Stimulated activated CD4-positive, alpha-beta T cell treated with anti-CD3 and anti-CD28 coated beads, Interleukin-4, amount 100 ng/mL, for 48 hours (primary cell): ENCODE data around the gene EIF2B4.
"Not testable (repeated sequence)": the region's sequence is repeated elsewhere in the genome, so short reads cannot be mapped to it uniquely, and the experiment has no call there.

Experiments used
- DNase-seq, 2 donors: peaks; one replicate each; pipeline ENCODE4 v3.0.0-alpha.2; 2020; ENCODE audit warnings: low read depth in 2 of 2

The EIF2B4 gene

GRCh38 chr2:27378096-27378808 lies 8.1 kb upstream of the EIF2B4 start:
- DNase-seq = no peak

GRCh38 chr2:27377618-27378095 lies 7.5 kb upstream of the EIF2B4 start:
- no peak for DNase-seq

GRCh38 chr2:27376866-27377617 lies 6.9 kb upstream of the EIF2B4 start:
- no peak for DNase-seq

- DNase-seq = no peak
These were observed 6.2 kb upstream of the EIF2B4 start for GRCh38 chr2:27376151-27376865.

GRCh38 chr2:27375513-27376099 lies 5.5 kb upstream of the EIF2B4 start:
- DNase-seq = no peak

- DNase-seq = no peak
These were observed 3.4 kb upstream of the EIF2B4 start for GRCh38 chr2:27373567-27373966.

- no peak for DNase-seq
These were observed 2.8 kb upstream of the EIF2B4 start for GRCh38 chr2:27372937-27373336.

GRCh38 chr2:27370816-27371620 lies 880 bp upstream of the EIF2B4 start:
- DNase-seq = peak in 1 of 2 donors; percentile 21

- DNase-seq = no peak
These were observed 590 bp downstream of the EIF2B4 start for GRCh38 chr2:27369471-27370025.

- DNase-seq = no peak
These were observed 6.2 kb downstream of the EIF2B4 start for GRCh38 chr2:27363933-27364332.

- DNase-seq = no peak
These were observed 7.3 kb downstream of the EIF2B4 start for GRCh38 chr2:27362678-27363420.

- peak; percentile 84 to 88 for DNase-seq
These were observed 13.6 kb downstream of the EIF2B4 start, which contains the start of gene GTF3C2 for GRCh38 chr2:27356382-27357181. Gene GTF3C2 (minus strand): TSS chr2:27356764. CDS start chr2:27343554, 13,210 bp downstream.

- peak in 1 of 2 donors; percentile 44 for DNase-seq
These were observed 14.1 kb downstream of the EIF2B4 start for GRCh38 chr2:27356056-27356381.

- no peak for DNase-seq
These were observed 15.6 kb downstream of the EIF2B4 start for GRCh38 chr2:27354597-27354927.

- DNase-seq = no peak
These were observed 16.2 kb downstream of the EIF2B4 start for GRCh38 chr2:27353762-27354596.

GRCh38 chr2:27353386-27353761 lies 16.8 kb downstream of the EIF2B4 start:
- not testable (repeated sequence) for DNase-seq

GRCh38 chr2:27351802-27352598 lies 18.1 kb downstream of the EIF2B4 start:
- DNase-seq = peak in 1 of 2 donors; percentile 8
